ENCODE results near the gene NAA16. TPM values are rescaled to one million over a fixed set of nuclear protein-coding genes. Genes with fewer than 3 reads are reported as not detected.
A peak's percentile ranks its signal among the peaks of the same experiment; 100 is the strongest.

Gene NAA16
- total RNA-seq, 4 donors from 2014 or later: 25.4 to 62.2 (median 46.5) TPM

GRCh38 chr13:41312176-41312500, 1.1 kb downstream of the NAA16 start:
- Histone ChIP-seq H3K36me3 (no peaks in the 10 kb centered on the region), H3K4me1 (no peaks in the 10 kb centered on the region), H3K4me3 (peak overlapping the region; percentile 79 to 96), H3K27me3 (no peaks in the 10 kb centered on the region), H3K27ac (peak overlapping the region; percentile 93 to 99), H3K9me3 (no peaks in the 10 kb centered on the region)
- TF ChIP-seq POLR2A (IDR thresholded peaks at IDR 0.05): no peak
- TF ChIP-seq CTCF (IDR thresholded peaks at IDR 0.05): no peak
- DNase-seq: peak; percentile 35 to 44
- intact Hi-C loops (cut with DNase I; ENCODE audit: low total_unique reads): no loop called here

DNA sequence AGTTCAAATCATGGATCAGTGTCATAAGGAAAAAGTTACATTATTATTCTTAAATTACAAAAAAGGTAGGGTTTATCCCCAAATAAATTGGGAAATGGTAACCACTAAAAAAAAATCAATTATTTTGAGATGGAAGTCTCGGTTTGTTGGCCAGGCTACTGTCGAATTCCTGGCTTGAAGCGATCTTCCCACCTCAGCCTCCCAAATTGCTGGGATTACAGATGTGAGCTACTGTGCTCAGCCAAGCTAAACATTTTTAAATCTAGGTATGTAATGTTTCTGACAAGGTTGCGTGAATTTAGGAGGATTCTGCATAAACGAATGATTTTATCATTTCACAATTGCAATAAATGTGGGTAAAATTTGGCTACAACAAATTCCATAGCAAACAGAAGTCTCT, 2.0 kb downstream of the NAA16 start:
- no peaks in the 10 kb centered on the region for H3K4me1 ChIP-seq
- DNase-seq: no peak
- no peaks in the 10 kb centered on the region for H3K27me3 ChIP-seq
- intact Hi-C loops (cut with DNase I; ENCODE audit: low total_unique reads): no loop called here
- H3K36me3 ChIP-seq: no peaks in the 10 kb centered on the region
- H3K4me3 ChIP-seq: peak overlapping the region; percentile 79 to 96
- TF ChIP-seq CTCF (IDR thresholded peaks at IDR 0.05) (no peak), POLR2A (IDR thresholded peaks at IDR 0.05) (no peak)
- H3K27ac ChIP-seq: peak overlapping the region in 1 of 2 donors; percentile 99
- H3K9me3 ChIP-seq: no peaks in the 10 kb centered on the region

- intact Hi-C loops (cut with DNase I; ENCODE audit: low total_unique reads): no loop called here
- Histone ChIP-seq H3K27ac (no peak overlapping the region), H3K36me3 (no peaks in the 10 kb centered on the region), H3K27me3 (no peaks in the 10 kb centered on the region), H3K4me1 (no peaks in the 10 kb centered on the region), H3K4me3 (peak overlapping the region in 1 of 2 donors; percentile 79), H3K9me3 (no peaks in the 10 kb centered on the region)
- no peak for DNase-seq
- no peak for TF ChIP-seq POLR2A (IDR thresholded peaks at IDR 0.05)
- no peak for TF ChIP-seq CTCF (IDR thresholded peaks at IDR 0.05)
These were observed 2.7 kb downstream of the NAA16 start for GRCh38 chr13:41313659-41314197.

GRCh38 chr13:41315443-41316047, 4.5 kb downstream of the NAA16 start:
- Histone ChIP-seq H3K4me3 (no peak overlapping the region), H3K36me3 (no peaks in the 10 kb centered on the region), H3K27me3 (no peaks in the 10 kb centered on the region), H3K27ac (no peak overlapping the region), H3K9me3 (no peaks in the 10 kb centered on the region), H3K4me1 (no peaks in the 10 kb centered on the region)
- intact Hi-C loops (cut with DNase I; ENCODE audit: low total_unique reads): no loop called here
- TF ChIP-seq CTCF (IDR thresholded peaks at IDR 0.05) (no peak), POLR2A (IDR thresholded peaks at IDR 0.05) (no peak)
- DNase-seq: no peak

DNA sequence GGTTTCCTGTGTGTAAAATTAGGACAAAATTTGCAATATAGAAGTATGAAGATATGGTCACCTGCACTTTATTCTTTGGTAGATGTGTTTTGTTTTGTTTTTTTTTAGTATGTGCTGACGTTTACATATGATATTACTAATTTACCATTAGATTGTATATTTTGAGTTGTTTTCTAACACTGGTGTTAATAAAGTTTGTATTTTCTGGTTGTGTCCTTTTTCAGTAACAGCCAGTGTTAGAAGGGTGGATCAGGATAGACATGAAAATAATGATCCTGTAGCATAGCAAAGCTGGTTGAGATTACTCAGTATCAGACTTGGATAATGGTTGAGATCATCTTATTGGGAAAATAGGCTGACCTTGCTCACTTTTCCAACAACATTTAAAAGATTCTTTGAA, 6.2 kb downstream of the NAA16 start:
- H3K4me3 ChIP-seq: no peak overlapping the region
- no peaks in the 10 kb centered on the region for H3K36me3 ChIP-seq
- no peak overlapping the region for H3K27ac ChIP-seq
- DNase-seq: no peak
- intact Hi-C loops (cut with DNase I; ENCODE audit: low total_unique reads): no loop called here
- no peaks in the 10 kb centered on the region for H3K27me3 ChIP-seq
- no peaks in the 10 kb centered on the region for H3K9me3 ChIP-seq
- no peaks in the 10 kb centered on the region for H3K4me1 ChIP-seq
- no peak for TF ChIP-seq POLR2A (IDR thresholded peaks at IDR 0.05)
- no peak for TF ChIP-seq CTCF (IDR thresholded peaks at IDR 0.05)

All from uterus (tissue), 4 donors.